Mucosa of rectum (tissue), 2 donors: ENCODE results near the gene TMEM108.

Source experiments
- H3K27ac ChIP-seq, 2 donors: one replicate each; pipeline ENCODE4 v1.7.0; 2013; ENCODE audit warnings: inconsistent platforms in 2 of 2, low read depth in 2 of 2, low read length in 2 of 2
- H3K27me3 ChIP-seq, 2 donors: one replicate each; pipeline ENCODE4 v1.7.0; 2013; ENCODE audit warnings: low read length in 2 of 2; ENCODE audit not compliant: control insufficient read depth in 2 of 2, insufficient read depth in 2 of 2
- H3K36me3 ChIP-seq, 2 donors: one replicate each; pipeline ENCODE4 v1.7.0; 2013; ENCODE audit warnings: low read length in 2 of 2; ENCODE audit not compliant: control insufficient read depth in 2 of 2, insufficient read depth in 2 of 2
- H3K4me1 ChIP-seq, 2 donors: one replicate each; pipeline ENCODE4 v1.7.0; 2013; ENCODE audit warnings: low read length in 2 of 2, mild to moderate bottlenecking in 1 of 2; ENCODE audit not compliant: control insufficient read depth in 2 of 2, insufficient read depth in 2 of 2
- H3K4me3 ChIP-seq, 2 donors: one replicate each; pipeline ENCODE4 v1.7.0; 2013; ENCODE audit warnings: low read length in 2 of 2
- H3K9ac ChIP-seq, 2 donors: one replicate each; pipeline ENCODE4 v1.7.0; 2013; ENCODE audit warnings: low read length in 2 of 2, low read depth in 1 of 2, mild to moderate bottlenecking in 1 of 2
- H3K9me3 ChIP-seq, 2 donors: one replicate each; pipeline ENCODE4 v1.7.0; 2013; ENCODE audit warnings: low read length in 2 of 2; ENCODE audit not compliant: control insufficient read depth in 2 of 2
- donor health status: healthy.
- donor health status: Normal muscosa, but diverticular disease.

The TMEM108 gene

GRCh38 chr3:133441867-133442270 is 403.7 kb downstream of the TMEM108 start:
- H3K4me1 ChIP-seq: no peaks in the 10 kb centered on the region
- H3K4me3 ChIP-seq: peak overlapping the region in 1 of 2 donors; percentile 49
- peak overlapping the region; percentile 2 to 24 for H3K9ac ChIP-seq
- no peaks in the 10 kb centered on the region for H3K36me3 ChIP-seq
- H3K27me3 ChIP-seq: no peaks in the 10 kb centered on the region
- H3K9me3 ChIP-seq: no peaks in the 10 kb centered on the region
- H3K27ac ChIP-seq: peak overlapping the region in 1 of 2 donors; percentile 57

- Histone ChIP-seq H3K9me3 (no peaks in the 10 kb centered on the region), H3K36me3 (no peaks in the 10 kb centered on the region), H3K9ac (no peak overlapping the region), H3K4me3 (no peak overlapping the region), H3K4me1 (no peaks in the 10 kb centered on the region), H3K27ac (no peak overlapping the region), H3K27me3 (no peaks in the 10 kb centered on the region)
Measured at GRCh38 chr3:133442518-133442917, 404.3 kb downstream of the TMEM108 start.

- Histone ChIP-seq H3K9me3 (no peaks in the 10 kb centered on the region), H3K36me3 (no peaks in the 10 kb centered on the region), H3K27me3 (no peaks in the 10 kb centered on the region), H3K4me1 (peaks cover 0 to 3% of the 10 kb centered on the region in 2 donors), H3K27ac (no peak overlapping the region), H3K4me3 (no peak overlapping the region), H3K9ac (no peak overlapping the region)
Measured at GRCh38 chr3:133443649-133444422, 405.6 kb downstream of the TMEM108 start.

- no peaks in the 10 kb centered on the region for H3K36me3 ChIP-seq
- H3K9me3 ChIP-seq: no peaks in the 10 kb centered on the region
- no peak overlapping the region for H3K27ac ChIP-seq
- no peaks in the 10 kb centered on the region for H3K27me3 ChIP-seq
- H3K9ac ChIP-seq: no peak overlapping the region
- no peak overlapping the region for H3K4me3 ChIP-seq
- H3K4me1 ChIP-seq: peaks cover 0 to 3% of the 10 kb centered on the region in 2 donors
Measured at GRCh38 chr3:133444423-133444774, 406.2 kb downstream of the TMEM108 start.

GRCh38 chr3:133445108-133445507 is 406.9 kb downstream of the TMEM108 start:
- no peaks in the 10 kb centered on the region for H3K36me3 ChIP-seq
- no peak overlapping the region for H3K4me3 ChIP-seq
- H3K9me3 ChIP-seq: no peaks in the 10 kb centered on the region
- no peak overlapping the region for H3K9ac ChIP-seq
- H3K27me3 ChIP-seq: no peaks in the 10 kb centered on the region
- peaks cover 0 to 3% of the 10 kb centered on the region in 2 donors for H3K4me1 ChIP-seq
- no peak overlapping the region for H3K27ac ChIP-seq
